ENCODE results near the gene CEMIP2.

- TF ChIP-seq CTCF (IDR thresholded peaks at IDR 0.05; ENCODE audit: insufficient read depth, low read length, poor library complexity, severe bottlenecking) = no peak
- TF ChIP-seq EZH2phosphoT487 (conservative IDR thresholded peaks at IDR 0.05; ENCODE audit: low read length) = no peak
Observed at GRCh38 chr9:71663931-71664459, 104.3 kb downstream of the CEMIP2 start.

Measured in SU-DHL-6 (cell line).